NCI-H2081 (cell line): Measurements from ENCODE around the gene IL10RA.
"Not testable (repeated sequence)": the region's sequence is repeated elsewhere in the genome, so short reads cannot be mapped to it uniquely, and the experiment has no call there.

Experiments used
- DNase-seq, 2 experiments: peaks; one replicate each; lab custom pipeline; 2025; lab: John Stamatoyannopoulos, UW

The IL10RA gene

GRCh38 chr11:117961896-117962295 lies 24.3 kb upstream of the IL10RA start:
- no peak for DNase-seq

GRCh38 chr11:117962826-117963225 lies 23.4 kb upstream of the IL10RA start:
- DNase-seq: no peak

- DNase-seq: no peak
Observed at GRCh38 chr11:117966908-117967307, 19.3 kb upstream of the IL10RA start.

- DNase-seq: no peak
Observed at GRCh38 chr11:117969160-117969991, 16.8 kb upstream of the IL10RA start.

GRCh38 chr11:117970400-117971024 lies 15.7 kb upstream of the IL10RA start:
- no peak for DNase-seq

DNA sequence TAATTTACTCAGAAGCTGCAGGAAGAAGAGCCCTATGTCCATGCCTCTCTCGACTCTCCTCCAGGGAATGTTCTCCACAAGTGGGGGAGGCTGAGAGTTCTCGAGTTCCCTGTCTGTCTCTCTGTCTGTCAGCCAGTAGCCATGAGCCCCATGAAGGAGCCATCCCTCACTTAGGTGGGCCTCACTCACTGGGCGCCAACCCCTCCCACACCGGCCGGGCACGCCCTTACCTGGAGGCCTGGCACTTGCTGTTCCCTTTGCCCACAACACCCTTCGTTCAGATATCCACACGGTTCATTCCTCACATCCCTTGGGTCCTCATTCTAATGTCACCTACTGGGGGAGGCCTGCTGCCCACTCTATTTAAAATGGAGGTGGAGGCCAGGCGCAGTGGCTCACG lies 14.2 kb upstream of the IL10RA start:
- DNase-seq: no peak

DNA sequence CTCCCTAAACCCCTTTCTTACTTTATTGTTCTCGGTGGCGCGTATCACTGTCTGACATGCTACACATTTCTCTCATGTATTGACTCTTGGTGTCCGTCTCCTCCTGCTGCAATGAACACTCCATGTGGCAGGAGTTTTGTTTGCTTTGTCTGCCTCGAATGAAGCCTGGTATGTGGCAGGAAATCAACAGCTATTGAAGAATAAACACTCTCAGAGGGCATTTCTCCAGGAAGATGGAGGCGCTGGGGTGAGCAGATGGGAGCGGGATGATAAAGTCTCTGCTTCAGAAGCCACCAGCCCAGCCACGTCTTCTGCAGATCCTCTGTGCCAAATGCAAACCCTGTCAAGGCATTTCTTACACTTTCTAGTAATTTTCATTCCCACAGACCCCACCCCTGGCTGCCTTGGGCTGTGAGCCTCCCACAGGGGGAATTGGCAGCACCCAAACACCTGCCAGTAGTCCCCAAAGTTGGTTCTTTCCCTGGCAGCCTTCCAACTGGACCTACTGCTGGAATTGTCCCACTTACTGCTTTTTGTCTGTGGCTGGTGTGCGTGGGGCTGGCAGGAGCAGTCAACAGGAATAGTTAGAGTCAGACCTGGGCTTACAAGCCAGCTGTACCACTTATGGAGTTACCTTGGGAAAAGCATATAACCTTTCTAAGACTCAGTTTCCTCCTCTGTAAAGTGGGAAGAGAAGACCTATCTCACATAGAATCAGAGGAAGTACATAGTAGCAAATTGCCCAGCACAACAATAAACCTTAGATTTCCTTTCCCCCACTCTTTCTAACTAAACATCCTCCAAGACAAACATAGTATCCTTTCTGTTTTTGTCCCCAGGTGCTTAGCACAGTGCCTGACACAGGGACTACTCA lies 13.3 kb upstream of the IL10RA start:
- peak in 1 of 2 experiments; percentile 42 for DNase-seq

GRCh38 chr11:117973503-117973860 lies 12.7 kb upstream of the IL10RA start:
- no peak for DNase-seq

DNA sequence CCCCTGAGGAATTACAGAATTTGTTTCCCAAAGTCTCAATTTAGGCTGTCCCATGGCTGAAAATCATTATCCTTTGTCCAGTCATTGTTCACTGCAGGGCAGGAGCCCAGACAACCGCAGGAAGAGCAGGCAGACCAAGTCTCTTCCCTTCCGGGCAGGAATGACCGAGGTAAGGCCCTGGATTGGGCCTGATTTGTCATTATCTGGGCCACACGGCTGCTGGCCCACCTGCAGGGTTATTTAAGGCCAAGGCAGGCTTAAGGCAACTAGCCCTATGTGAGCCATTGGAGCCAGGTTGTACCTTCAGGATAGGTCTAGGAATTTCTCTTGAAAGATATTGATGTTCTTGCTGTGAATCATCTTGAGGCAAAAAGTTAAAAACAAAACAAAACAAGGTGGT lies 9.7 kb upstream of the IL10RA start:
- no peak for DNase-seq

- DNase-seq: no peak
Observed at GRCh38 chr11:117977029-117977428, 9.2 kb upstream of the IL10RA start.

DNA sequence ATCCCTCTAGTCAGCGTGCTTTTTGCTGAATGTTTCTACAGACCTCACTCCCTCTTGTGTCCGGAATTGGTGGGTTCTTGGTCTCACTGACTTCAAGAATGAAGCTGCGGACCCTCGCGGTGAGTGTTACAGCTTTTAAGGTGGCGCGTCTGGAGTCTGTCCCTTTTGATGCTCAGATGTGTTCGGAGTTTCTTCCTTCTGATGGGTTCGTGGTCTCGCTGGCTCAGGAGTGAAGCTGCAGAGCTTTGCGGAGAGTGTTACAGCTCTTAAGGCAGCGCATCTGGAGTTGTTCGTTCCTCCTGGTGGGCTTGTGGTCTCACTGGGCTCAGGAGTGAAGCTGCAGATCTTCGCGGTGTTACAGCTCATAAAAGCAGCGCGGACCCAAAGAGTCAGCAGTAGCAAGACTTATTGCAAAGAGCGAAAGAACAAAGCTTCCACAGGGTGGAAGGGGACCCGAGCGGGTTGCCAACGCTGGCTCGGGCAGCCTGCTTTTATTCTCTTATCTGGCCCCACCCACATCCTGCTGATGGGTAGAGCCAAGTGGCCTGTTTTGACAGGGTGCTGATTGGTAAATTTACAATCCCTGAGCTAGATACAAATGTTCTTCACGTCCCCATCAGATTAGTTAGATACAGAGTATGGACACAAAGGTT lies 8.5 kb upstream of the IL10RA start:
- DNase-seq: not testable (repeated sequence)

DNA sequence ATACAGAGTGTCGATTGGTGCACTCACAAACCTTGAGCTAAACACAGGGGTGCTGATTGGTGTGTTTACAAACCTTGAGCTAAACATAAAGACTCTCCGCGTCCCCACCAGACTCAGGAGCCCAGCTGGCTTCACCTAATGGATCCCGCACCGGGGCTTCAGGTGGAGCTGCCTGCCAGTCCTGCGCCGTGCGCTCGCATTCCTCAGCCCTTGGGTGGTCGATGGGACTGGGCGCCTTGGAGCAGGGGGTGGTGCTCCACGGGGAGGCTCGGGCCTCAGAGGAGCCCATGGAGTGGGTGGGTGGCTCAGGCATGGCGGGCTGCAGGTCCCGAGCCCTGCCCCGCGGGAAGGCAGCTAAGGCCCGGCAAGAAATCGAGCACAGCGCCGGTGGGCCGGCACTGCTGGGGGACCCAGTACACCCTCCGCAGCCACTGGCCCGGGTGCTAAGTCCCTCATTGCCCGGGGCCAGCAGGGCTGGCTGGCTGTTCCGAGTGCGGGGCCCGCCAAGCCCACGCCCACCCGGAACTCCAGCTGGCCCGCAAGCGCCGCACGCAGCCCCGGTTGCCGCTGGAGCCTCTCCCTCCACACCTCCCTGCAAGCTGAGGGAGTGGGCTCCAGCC lies 7.8 kb upstream of the IL10RA start:
- not testable (repeated sequence) for DNase-seq

GRCh38 chr11:117978991-117979390 lies 7.2 kb upstream of the IL10RA start:
- no peak for DNase-seq

DNA sequence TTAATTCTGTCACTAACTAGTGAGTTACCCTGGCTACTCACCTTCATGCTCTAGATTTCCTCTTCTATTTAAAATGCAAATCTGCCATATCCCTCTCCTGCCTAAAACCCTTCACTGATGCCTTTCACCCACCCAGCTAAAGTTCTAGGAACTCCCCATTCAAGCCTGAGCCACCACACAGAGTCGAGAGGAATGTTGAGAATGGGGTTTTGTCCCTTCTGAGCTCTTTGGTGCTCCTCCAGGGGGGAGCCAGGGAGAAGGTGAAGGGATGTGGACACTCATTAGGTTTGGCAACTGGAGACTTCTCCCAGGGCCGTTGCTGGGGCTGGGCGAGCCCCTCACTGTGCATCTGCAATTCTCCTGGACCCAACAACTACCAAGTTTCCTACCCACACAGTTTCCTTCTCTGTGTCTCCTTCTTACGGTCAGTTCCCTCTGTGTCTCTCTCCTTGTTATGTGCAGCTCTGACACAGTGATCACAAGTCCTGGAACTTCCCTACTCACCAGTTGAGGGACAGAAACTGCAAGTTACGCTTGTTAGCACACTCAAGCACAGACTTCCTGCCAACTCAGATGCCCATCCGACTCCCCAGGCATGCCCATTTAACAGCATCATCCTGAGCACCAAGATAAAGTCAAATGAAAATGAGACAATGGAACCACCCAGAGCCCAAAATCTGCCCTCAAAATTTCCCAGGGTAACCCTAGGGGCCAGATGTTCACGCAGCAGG lies 6.5 kb upstream of the IL10RA start:
- no peak for DNase-seq

DNA sequence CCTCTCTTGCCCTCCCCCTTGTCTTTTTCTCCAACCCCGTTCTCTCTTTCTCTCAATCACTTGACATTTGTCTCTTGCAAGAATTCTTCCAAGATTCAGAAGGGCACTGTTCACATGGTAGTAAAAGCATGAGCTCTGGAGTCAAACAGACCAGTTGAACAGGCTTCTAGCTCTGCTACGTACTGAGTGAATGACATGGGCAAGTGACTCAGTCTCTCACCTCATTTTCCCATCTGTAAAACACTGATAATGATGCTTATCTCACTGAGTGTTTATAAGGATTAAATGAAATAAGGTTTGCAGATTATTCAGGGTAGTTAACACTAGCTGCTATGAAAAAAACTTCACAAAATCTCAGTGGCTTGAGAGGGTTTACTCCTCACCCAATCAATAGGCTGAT lies 5.9 kb upstream of the IL10RA start:
- DNase-seq: no peak

GRCh38 chr11:117980720-117981119 lies 5.5 kb upstream of the IL10RA start:
- DNase-seq: no peak

GRCh38 chr11:117983163-117983475 lies 3.1 kb upstream of the IL10RA start:
- DNase-seq: no peak

DNA sequence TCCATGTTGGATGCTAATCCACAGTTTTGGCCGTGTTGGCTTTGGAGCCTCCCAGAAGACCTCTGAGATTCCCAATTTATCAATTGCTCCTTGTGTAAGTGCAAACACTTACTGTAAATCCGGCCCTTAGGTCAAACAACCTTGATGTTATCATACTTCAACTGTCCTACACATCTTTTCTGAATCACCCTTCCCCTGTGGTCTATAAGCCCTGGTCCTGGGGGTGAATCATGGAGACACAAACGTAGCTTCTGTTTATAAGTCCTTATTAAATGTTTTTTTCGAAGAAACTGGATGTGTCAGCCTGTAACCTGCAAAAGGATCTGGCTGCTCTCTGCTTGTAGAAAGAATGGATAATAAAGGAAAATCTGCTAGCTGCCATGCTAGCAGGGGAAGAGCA lies 1.7 kb upstream of the IL10RA start:
- no peak for DNase-seq

GRCh38 chr11:117986981-117987574 lies 884 bp downstream of the IL10RA start:
- no peak for DNase-seq

DNA sequence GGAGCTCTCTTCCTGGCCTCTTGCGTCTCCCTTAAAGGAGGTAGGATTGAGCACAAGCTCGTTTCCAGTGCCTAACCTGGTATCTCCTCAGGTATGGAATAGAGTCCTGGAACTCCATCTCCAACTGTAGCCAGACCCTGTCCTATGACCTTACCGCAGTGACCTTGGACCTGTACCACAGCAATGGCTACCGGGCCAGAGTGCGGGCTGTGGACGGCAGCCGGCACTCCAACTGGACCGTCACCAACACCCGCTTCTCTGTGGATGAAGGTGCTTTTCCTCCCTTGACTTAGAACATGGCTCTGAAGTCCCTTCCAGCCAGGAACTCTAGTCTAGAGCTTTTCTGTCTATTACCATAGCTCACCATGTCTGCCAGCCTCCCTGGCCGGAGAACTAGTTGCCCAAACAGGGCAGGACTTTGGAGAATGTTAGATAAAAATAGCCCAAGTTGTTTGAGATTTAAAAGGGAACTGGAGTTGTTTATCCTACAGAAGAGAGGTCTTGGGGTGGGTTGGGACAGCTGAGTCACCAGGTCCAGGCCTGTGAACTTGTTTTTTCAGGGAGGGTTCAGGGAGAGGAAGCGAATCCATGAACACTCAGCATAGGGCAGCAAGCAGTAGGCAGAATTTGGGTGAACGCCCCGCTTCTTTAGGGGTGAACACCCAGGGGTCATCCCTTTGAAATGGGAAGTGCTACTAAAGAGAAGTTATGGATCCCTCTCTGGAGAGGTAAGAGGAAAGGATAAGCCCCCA lies 3.3 kb downstream of the IL10RA start:
- no peak for DNase-seq
